ENCODE data around the gene CEACAM21.

CEACAM21 gene

DNA sequence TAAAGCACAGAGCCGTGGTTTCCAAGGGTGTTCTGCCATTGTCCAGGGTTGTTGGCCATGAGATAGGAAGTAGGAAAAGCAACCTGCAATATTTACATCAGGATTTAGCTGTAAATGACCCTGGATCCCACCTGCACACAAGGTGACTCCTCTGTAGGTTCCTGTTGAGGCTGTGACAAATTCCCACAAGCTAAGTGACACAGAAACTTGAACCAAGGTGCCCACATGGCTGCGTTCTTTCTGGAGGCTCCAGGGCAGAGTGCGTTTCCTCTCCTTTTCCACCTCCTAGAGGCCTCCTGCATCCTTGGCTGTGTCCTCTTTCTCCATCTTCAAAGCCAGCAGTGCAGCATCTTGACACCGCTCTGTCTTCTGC is 11.9 kb downstream of the CEACAM21 start:
- DNase-seq, result no peak

DNA sequence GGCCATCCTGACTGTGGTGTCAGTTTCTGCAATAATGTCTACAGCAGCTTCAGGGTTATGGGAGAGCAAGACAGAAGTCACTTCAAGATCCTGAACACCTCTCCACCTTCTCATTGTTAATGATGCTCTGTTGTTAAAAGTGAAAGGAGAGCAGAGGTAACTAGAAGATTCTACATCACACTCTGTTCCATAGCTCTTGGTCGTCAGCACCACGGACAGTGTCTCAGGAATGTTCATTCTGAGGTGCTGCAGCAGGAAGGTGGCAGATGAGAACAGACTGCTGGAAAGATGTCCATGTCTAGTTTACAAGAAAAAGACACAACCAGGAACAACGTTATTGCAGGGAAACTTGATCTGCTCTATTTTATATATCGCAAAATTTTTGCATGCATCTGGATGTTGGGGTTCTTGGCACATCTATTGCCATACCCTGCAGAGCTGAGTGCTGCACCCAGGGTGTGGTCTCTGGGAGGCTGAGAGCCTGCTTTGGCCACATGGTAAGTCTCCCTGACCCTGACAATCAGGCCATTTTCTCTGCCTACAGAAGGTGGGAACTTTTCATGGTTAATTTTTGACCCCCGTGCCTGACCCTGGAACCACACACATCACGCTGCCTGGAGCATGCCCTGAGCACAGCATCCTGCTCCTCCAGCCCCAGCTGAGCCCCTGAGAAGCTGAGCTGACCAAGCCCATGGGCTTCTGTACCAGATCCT is 12.7 kb downstream of the CEACAM21 start:
- no peak for DNase-seq

DNA sequence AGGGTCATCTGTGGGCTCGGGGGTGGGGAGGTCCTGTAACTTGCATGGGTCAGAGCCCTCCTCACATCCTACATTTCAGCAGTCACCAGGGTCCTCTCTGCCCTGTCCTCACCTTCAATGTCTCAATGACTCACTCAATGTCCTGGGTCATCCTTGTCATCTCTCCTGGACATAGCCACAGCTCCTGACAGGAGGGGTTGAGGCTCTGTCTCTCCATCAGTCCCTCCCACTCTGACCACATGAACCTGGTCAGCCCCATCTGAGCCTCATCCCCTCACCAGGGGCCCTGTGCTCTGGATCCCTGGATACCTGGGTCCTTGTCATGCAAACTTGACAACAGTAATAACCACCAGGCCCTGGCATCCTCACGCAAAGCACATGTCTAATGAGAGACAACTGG is 13.4 kb downstream of the CEACAM21 start:
- DNase-seq, result no peak

DNA sequence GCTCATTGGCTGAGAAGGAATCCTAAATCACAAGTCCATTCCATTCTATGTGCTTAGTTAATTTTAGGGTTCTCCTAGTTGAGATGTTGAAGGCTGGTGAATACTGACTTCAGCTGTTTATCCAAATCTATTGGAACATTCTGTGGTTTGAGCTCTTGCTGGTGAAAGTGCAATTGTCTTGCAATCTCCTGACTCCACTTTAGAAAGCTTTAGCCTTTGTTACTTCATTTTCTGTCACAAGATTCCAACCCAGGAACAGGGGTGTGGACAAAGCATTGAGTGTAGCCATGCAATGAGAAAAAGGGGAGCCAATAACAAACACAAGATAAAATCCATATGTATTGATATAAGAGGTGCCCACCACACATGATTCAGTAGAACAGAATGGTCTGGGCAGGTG is 15.0 kb downstream of the CEACAM21 start:
- DNase-seq, result no peak

DNA sequence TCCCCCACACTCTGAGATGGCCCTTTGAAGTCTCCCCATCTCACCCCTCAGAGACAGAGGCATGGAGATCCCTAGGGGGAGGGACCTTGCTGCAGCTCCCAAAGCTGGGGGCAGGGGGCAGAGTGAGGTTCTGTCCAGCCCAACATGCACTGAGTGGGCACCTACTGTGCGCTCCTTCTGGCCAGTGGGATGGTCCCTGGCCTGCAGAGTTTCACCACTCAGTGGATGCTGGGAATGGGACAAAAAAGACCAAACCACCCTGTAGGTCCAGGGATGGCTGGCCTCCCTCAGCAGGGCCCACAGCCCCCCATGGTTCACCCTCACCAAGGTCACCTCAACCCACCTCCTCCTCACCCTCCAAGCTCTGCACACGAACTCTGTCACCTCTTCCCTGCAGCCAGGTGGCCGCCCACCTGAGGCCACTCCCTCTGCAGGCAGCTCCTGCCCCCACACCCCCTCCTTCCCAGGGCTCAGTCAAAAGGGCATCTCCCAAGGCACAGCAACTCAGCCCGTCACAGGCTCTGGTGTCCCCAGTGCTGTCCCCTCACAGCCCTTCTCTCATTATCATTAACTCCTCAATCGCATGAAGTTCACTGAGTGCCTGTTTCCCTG is 16.1 kb downstream of the CEACAM21 start:
- DNase-seq, result no peak

DNA sequence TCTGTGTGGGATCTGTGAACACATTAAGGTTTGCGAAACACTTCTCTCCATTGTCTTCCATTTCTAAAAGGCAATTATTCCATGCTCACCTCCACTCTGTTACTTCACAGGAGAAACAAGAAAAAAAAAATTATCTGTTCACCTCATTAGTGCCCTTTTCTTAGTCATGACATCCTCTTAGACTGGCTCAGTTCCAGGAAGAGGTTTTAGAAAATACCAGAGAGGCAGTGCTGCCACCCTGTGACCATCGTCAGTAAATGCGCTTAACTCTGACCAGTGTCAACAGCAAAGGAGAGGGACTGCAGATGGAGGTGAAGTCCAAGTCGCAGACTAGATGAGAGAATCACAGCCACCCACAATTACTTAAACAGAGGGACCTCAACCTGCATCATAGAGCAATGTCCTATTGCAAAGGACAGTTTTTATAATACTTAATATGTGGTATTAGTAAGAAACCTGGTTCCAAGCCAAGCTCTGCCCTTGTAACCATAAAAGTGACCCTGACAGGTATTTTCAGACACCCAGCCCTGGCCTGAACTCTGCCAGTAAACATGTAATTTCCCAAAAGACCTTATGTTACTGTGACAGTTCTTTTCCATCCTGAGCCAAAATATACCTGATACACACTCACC is 19.4 kb downstream of the CEACAM21 start:
- peak; percentile 61 for DNase-seq

DNA sequence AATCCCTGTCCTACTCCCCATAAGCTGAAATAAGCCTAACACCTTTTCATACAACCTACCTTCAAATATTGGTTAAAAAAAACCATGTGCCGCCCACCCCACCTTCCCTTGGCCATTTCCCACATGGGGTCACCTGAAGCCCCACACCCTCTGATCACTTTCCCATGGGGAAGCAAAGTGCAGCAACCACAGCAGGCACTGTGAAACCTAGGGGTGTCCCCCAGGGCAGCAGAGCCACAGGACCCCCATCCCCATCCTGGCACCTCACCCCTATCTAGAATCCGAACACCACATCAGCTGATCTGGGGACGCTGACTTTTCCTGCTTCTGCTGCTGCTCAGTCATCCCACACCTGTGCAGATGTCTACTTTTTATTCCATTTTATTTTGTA is 19.9 kb downstream of the CEACAM21 start:
- DNase-seq, result no peak

DNA sequence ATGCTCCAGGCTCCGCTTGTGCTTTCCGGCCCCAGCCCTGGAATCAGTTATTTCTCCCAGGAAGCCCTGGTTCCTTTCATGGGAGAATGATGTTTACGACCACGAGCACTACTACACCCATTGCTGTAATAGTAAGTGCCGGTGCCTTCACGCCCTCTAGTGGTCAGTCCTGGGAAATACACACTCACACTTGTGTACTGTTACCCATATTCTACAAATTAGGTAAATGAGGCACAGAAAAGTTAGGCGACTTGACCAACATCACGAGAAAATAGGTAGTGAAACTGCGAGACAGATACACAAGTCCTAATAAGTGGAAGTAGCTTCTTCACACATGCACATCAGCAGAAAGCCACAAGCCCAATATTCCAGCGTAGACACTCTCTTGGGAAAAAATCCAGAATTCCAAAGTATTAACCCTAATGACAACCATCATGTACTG is 21.7 kb downstream of the CEACAM21 start:
- peak; percentile 78 for DNase-seq

DNA sequence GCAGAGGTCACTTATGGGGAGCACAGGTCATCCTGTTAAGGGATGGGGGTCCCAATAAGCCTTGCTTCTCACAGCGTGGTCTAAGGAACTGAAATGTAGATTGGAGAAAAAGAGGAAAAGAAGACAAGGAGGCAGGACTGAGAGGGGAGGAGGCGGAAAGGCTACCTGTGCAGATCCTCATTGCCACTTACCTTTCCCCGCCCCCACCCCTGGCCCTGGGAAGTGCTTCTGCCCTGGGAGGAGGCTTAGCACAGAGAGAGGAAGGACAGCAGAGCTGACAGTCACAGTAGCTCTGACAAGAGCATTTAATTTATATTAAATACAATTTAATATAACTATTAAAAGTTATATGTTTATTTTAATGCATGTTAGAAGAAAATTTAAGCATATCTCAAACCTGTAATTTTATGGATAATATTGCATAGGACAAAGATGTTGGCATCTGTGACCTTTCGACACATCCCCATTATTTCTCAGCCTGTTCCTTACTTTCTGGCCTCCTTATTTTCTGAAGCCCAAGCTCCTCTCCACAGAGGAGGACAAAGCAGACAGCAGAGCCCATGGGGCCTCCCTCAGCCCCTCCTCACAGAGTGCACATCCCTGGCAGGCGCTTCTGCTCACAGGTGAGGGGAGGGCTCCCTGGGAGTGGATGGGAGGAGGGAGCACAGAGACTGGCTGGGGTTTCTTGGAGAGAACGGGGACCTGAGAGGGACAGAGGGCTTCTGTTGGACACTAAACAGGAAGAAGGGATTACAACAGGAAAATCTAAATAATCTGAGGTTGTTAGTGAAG is 23.4 kb downstream of the CEACAM21 start:
- no peak for DNase-seq

DNA sequence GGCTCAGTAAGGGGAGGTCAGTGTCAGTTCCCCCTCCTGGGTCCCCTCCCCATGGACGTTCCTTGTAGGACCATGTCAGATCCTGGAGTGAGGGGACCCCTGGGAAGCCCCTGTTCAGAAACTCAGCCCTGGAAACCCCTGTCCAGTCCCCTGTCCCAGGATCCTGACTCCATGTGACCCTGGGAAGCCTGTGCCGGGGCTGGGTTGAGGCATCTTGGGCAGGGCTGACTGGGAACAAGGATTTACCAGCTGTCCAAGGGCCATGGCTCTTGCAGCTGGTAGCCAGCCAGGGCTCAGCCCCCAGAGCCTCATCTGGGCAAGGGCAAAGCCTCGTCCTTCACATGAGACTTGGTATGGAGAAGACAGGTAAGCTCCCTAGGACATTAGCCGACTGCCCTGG is 25.8 kb downstream of the CEACAM21 start:
- DNase-seq, result no peak

DNA sequence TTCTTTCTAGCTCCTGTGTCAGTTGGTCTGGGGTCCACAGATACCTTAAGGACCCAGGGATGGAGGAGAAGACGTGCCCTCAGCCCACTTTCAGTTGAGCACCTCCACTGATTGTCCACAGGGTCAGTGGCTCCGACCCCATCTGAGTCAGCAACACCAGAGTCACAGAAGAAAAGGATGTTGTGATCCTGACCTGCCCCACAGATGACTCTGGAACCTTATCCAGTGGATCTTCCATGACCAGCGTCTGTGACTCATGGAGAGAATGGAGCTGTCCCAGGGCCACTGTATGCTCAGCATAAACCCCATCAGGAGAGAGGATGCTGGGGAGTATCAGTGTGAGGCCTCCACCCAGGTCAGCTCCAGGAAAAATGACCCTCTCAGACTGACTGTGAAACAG is 28.9 kb downstream of the CEACAM21 start:
- DNase-seq, result no peak

DNA sequence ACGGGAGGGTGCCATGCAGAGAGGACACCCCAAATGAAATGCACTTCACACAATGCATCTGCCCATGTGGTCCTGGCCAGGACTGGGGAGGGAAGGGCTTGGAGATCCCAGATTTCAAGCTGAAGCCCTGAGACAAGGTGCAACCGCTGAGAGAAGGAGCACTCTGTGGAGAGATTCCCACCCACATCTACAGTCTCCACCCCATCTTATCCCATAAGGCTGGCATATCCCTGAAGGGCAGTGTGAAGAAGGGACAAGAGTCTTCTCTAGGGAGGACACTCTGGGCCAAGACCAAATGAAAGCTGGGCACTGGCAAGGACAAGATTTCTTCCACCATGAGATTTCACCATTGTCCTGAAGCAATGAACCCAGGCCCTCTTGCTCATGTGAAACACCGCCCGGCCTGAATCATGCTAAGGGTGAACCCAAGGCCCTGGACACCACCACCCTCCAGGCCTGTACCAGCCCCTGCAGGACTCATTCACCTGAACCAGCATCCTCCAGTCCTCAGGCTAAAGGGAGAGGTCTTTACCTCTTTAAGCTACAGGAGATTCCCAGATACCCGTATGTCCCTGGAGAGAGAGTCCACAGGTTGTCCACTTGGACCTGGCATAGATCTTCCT is 30.4 kb downstream of the CEACAM21 start:
- no peak for DNase-seq

DNA sequence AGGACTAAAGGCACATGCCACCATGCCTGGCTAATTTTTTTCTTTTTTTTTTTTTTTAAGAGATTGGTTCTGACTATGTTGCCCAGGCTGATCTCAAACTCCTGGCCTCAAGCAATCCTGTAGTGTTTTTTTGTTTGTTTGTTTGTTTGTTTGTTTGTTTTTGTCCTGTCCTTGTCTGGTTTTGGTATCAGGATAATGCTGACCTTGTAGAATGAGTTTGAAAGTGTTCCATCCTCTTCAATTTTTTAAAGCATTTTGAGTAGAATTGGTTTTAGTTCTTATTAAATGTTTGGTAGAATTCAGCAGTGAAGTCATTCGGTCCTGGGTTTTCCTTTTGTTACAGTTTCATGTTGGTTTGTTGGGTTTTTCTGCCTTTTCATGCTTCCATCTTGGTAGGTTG is 31.7 kb downstream of the CEACAM21 start:
- DNase-seq, result no peak

DNA sequence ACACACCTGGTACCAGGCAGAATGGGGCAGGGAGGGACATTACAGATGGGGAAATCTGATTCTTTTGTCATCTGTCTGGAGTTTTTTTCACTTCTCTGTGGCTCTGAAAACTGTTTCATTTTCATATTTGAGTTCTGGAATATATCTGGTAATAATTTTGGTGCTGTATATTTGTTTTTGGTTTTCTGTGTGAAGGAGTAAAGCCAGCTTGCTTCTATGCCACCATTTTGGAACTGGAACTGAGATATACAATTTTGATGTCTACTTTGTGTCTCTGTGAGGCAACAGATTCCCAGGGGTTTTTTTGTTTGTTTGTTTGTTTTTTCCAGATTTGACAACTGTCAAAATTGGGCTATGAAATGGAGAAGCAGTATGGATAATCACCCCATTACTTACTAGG is 34.8 kb downstream of the CEACAM21 start:
- DNase-seq, result no peak

DNA sequence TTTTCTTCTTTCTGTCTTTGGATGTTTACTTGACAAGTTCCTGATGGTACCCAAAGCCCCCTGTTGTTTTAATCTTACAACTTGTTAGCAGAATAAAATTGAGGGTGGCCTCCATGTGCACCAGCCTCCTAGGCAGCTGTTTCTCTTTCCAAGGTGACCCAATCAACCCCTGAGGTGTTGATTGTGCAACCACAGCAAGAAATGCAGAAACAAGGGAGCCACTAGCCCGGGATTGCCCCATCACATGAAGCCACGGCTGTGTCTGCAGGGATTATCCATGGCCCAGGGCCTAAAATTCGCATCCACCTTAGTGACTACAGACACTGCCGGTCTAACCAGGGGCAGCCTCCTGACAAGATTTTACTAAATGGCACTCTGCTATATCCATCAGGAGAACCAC is 36.5 kb downstream of the CEACAM21 start:
- DNase-seq, result no peak

DNA sequence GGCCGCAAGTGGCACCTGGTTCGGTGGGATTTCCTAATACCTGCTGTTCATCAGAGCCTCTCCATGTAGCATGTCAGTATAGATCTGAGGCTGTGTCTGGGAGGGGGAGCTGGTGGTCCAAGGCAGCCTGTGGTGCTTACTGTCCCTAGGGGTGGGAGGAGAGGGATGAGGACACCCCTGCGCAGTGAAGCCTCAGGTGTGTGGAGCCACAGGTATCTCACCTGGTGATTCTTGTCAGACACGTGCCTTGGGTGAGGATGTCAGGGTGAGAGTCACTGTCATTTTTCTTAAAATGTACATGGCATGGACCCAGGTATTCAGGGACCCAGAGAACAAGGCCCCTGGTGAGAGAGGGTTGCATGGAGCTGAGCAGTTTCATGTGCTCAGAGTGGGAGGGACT is 39.2 kb downstream of the CEACAM21 start:
- no peak for DNase-seq

DNA sequence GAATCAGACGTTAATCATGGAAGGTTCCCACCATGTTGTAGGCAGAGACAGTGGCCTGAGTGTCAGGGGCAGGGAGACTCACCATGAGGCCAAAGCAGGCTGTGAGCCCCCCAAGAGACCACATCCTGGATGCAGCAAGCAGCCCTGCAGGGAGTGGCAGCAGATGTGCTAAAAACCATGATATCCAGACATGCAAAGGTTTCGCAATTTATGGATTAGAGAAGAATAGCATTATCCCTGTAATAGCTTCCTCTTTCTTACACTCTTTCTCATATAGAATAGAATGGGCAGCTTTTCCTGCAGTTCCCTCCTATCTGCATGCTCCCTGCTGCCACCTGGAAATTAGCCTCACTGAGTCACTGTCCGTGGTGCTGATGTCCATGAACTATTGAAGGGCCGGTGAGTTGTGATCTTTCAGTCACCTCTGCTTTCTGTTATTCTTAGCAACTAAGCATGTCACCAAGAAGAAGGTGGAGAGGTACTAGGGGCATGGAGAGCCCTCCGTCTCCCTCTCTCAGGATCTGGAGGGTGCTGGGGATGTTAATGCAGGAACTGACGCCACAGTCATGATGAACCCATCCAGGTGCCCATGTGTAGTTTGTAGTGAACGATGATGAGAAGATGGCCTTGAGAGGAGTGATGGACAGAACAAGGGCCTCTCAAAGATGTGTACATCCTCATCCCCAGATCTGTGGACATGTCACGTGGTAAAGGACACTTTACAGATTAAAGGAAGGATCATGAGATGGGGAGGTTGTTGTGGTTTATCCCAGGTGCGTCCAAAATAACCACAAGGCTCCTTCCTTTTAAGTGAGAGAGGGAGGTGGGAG is 41.0 kb downstream of the CEACAM21 start:
- no peak for DNase-seq

DNA sequence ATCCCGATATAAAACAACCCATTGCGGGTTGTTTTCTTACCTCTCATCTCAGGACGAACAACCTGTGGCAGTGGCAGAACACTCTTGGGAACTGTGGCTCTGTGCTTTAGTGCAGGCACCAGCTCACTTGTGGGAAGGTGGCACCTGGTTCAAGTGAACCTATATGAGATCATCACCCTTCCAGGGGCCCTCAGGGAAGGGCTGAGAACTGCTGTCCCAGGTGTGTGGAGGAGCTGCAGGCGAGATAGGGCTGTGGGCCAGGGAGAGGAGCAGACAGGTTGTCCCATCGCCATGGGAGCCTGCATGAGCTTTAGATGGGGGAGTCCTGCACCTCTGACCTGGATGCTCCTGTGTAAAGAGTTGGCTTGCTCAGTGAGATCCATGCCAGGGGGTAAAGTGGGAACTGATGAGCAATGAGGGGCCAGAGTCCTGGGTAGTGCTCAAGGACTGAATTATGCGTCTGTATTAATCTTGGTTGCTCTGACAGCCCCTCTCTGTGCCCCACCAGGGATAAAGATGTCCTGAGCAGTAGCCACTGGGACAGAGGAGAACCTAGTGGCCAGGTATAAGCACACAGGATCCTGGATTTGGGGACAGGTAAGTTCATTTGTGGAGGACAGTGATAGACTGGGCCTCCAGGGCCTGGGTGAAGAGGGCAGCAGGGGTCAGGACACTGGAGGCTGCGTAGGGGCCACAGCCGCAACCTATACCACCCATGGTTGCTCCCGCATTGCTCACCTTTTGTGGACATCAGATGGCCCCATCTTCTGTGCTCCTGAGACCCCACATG is 42.2 kb downstream of the CEACAM21 start:
- no peak for DNase-seq

DNA sequence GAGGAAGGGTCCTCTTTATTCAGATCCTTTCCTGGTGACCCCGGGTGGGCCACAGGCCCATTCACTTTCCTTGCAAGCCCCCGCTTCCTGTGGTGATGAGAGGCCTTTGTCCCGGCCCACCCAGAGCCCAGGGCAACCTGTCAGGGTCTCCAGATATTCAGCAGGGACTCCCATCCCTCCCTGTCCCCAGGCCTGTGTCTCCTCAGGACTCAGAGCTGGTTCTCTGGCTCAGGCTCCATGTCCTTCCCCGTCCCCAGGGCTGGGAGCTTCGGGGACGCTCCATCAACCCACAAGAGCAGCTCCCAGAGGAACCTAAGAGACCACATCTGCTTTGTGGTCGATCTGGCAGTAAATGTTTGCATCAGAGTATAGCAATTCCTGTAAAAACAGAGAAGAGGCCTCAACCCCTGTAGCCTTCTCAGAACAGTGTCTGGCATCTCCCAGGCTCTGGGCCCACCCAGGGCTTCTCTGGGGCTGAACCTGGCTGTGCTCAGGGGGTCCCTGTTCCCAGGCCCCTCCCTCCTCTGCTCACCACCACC is 43.1 kb downstream of the CEACAM21 start:
- DNase-seq, result no peak

DNA sequence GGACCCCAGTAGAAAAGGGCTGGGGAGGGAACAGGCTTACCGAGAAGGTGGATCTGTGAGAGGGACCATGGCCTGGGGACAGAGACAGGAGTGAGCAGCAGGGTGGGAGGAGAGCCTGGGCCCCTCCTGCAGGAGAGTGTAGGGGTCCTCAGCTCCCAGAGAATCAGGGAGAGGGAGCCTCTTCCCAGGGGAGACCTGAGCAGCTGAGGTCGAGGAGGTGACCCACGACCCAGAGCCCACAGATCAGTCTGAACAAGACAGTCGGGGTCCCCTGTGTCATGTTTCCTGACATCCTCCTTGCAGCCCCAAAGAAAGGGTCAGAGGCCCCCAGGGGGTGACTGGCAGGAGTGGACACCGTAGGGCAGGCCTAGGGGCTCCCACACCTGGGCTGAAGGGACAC is 44.2 kb downstream of the CEACAM21 start:
- no peak for DNase-seq

DNA sequence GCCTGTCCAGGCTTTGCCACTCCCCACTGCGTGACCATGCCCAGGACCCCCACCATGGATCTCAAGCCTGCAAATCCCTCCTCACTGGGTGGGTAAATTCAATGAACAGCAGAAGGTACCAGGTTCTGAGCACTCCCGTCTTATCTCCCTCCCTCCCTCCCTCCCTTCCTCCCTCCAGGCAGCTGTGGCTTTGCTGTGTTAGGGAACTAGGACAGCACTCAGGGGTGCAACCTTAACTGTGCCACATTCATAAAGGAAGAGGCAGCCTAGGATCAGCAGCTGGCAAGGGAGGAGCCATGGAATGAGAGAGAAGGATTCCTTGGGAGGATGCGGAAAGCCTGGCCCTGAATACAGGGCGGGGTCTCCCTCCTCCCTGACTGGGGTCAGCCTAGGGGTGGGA is 45.3 kb downstream of the CEACAM21 start:
- no peak for DNase-seq

Measured in activated gamma-delta T cell treated with Interleukin-2 at 50 U/mL for 16 hours (primary cell).